KOPT-K1 (cell line): ENCODE measurements around the gene CRY2.

Experiments used
- H3K27ac ChIP-seq: fragments of 200-600 bp; sonication (generic); 2 replicates; pipeline ENCODE4 v1.5.1; 2016; ENCODE audit warnings: antibody characterized with exemption, mild to moderate bottlenecking, low read depth, low read length; ENCODE audit not compliant: poor library complexity, severe bottlenecking
- H3K36me3 ChIP-seq: fragments of 200-600 bp; sonication (generic); 2 replicates; pipeline ENCODE4 v1.5.1; 2017; ENCODE audit warnings: antibody characterized with exemption, mild to moderate bottlenecking, low read length, moderate library complexity; ENCODE audit not compliant: insufficient read depth
- H3K9me3 ChIP-seq: fragments of 200-600 bp; sonication (generic); 2 replicates; pipeline ENCODE4 v1.5.1; 2017; ENCODE audit warnings: antibody characterized with exemption, low read length, mild to moderate bottlenecking; ENCODE audit not compliant: insufficient read depth, poor library complexity, severe bottlenecking

Gene CRY2

GRCh38 chr11:45853332-45854219 is 6.3 kb downstream of the CRY2 start:
- Histone ChIP-seq H3K27ac (no peak overlapping the region), H3K9me3 (no peaks in the 10 kb centered on the region), H3K36me3 (peaks cover 33% of the 10 kb centered on the region)

DNA sequence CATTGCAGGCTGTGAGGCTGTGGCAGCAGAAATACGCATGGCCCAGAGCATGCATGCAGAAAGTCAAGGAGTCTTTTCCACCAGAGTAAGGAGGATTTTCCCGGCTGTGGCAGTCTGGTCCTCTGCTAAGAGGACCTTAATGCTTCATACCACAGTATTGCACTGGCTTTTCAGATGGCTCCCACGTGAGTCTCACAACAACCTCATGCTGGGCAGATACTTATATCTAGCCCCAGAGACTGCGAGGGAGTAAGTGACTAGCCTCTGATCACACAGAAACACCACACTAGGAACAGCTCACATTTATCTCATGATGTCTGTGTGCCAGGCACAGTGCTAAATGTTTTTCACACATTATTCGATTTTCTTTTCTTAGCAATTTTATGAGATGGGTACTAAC is 8.0 kb downstream of the CRY2 start:
- Histone ChIP-seq H3K27ac (no peak overlapping the region), H3K36me3 (peaks cover 51% of the 10 kb centered on the region), H3K9me3 (no peaks in the 10 kb centered on the region)

GRCh38 chr11:45856044-45856468 is 8.8 kb downstream of the CRY2 start:
- Histone ChIP-seq H3K9me3 (no peaks in the 10 kb centered on the region), H3K36me3 (peaks cover 58% of the 10 kb centered on the region), H3K27ac (no peak overlapping the region)

DNA sequence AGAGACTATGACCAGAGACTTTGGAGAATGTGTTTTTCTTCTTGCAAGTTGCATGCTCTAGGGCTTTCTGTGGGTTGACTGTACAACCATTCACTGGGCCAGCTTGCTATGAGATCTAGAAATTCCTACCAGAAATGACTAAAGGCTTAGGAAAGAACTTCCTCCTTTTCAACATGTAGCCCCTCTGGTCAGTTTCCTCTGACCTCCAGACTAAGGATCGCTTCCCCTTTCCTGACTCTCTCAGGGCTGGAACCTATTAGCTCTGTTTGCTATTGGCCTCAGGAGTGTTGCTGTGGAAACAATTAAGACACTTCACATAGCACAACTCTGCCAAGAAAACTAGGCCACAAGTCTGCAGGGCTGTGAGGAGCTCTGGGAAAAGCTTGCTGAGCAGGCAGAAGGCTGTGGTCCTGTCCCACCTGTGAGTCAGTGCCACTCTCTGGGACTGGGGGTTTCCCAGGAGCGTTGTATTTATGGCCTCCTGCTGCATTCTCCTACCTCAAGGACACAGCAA is 10.7 kb downstream of the CRY2 start:
- Histone ChIP-seq H3K27ac (no peak overlapping the region), H3K9me3 (no peaks in the 10 kb centered on the region), H3K36me3 (peaks cover 78% of the 10 kb centered on the region)

DNA sequence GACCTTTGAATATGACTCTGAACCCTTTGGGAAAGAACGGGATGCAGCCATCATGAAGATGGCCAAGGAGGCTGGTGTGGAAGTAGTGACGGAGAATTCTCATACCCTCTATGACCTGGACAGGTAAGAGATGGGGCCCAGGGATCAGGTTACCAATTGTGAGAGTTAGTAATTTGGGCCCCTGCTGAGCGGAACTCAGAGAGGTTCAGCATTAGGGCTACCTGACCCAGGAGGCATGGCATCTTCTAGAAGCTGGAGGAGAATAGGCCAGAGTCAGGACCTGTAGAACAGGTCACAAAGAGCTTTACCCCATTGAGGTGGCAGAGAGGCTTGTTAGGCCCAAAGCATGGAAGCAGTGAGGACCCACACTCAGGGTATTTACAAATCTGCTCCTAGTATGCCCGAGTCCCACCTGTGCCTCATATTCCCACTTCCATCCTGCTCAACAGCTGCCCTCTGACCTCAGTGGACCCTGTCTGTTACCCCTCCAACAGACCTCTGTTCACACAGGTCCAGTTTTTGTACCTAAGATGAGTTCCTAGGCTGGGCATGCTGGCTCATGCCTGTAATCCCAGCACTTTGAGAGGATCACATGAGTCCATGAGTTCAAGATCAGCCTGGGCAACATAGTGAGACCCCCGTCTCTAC is 11.6 kb downstream of the CRY2 start:
- no peak overlapping the region for H3K27ac ChIP-seq
- H3K36me3 ChIP-seq, result peaks cover 86% of the 10 kb centered on the region
- H3K9me3 ChIP-seq, result no peaks in the 10 kb centered on the region

GRCh38 chr11:45859661-45860140 is 12.4 kb downstream of the CRY2 start:
- no peak overlapping the region for H3K27ac ChIP-seq
- peaks cover 95% of the 10 kb centered on the region for H3K36me3 ChIP-seq
- no peaks in the 10 kb centered on the region for H3K9me3 ChIP-seq

DNA sequence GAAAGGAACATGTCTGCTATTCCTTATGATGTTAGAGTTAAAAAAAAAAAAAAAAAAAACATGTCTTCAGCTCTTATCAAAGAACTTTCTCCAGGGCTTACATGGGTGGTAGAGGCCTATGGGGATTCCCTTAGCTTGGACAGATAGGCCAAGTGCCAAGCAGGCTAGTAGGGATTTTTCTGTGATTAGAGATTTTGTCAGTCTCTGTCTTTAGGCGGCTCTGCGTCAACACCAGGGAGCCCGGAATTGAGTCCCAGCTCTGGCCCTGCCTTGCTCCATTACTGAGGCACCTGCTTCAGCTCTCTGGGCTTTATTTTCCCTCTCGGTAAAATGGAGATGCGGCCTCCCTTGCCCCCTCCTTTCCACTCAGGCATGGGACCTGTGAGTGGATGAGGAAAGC is 13.1 kb downstream of the CRY2 start:
- Histone ChIP-seq H3K27ac (no peak overlapping the region), H3K9me3 (no peaks in the 10 kb centered on the region), H3K36me3 (peaks cover 100% of the 10 kb centered on the region)

DNA sequence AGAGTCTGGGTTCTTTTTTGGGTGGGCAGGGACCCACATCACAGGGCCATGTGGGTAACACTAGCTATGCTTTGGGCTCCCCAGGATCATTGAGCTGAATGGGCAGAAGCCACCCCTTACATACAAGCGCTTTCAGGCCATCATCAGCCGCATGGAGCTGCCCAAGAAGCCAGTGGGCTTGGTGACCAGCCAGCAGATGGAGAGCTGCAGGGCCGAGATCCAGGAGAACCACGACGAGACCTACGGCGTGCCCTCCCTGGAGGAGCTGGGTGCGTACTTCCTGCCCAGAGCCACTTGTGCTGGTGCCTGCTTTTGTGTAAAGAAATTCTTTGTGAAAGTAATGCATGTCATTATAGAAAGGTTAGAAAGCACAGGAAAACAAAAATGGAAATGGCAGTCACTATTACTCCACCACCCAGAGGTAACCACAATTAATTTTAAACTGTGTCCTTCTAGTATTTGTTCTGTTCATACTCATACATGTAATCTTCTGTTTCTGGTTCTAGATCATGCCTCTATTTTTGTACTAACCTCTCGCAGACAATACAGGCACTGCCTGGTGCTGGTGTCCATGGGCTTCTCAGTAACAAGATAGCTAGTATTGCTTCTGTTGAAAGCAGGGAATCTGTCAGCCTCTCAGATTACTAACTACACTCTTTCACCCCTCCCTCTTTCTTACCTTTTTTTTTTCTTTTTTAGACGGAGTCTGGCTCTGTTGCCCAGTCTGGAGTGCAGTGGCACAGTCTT is 13.7 kb downstream of the CRY2 start:
- Histone ChIP-seq H3K36me3 (peaks cover 100% of the 10 kb centered on the region), H3K27ac (no peak overlapping the region), H3K9me3 (no peaks in the 10 kb centered on the region)

- Histone ChIP-seq H3K36me3 (peaks cover 99% of the 10 kb centered on the region), H3K9me3 (no peaks in the 10 kb centered on the region), H3K27ac (no peak overlapping the region)
Observed at GRCh38 chr11:45864041-45864440, 16.8 kb downstream of the CRY2 start.

DNA sequence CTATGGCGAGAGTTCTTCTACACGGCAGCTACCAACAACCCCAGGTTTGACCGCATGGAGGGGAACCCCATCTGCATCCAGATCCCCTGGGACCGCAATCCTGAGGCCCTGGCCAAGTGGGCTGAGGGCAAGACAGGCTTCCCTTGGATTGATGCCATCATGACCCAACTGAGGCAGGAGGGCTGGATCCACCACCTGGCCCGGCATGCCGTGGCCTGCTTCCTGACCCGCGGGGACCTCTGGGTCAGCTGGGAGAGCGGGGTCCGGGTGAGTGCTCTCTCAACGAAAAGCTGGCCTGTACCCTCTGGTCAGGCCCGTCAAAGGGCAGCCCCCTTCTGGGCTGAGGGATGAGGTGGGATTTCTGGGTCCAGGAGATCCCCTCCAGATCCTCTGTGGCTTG is 22.3 kb downstream of the CRY2 start:
- peaks cover 95% of the 10 kb centered on the region for H3K36me3 ChIP-seq
- no peak overlapping the region for H3K27ac ChIP-seq
- no peaks in the 10 kb centered on the region for H3K9me3 ChIP-seq

DNA sequence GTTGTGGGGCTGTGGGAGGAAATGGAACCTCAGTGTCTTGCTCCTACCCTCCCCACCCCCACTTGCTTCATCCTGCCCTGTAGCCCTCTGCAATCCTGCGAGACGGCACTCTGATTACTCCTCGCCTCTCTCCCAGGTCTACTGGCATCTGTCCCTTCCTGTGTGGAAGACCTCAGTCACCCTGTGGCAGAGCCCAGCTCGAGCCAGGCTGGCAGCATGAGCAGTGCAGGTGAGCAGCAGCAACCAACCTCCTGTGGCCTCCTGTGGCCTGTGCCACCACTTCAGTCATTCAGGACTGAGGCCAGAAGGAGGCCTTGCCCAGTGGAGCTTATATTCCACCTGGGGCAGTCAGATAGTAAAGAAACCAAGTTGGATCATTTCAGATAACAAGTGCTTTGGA is 23.4 kb downstream of the CRY2 start:
- Histone ChIP-seq H3K9me3 (no peaks in the 10 kb centered on the region), H3K27ac (no peak overlapping the region), H3K36me3 (peaks cover 93% of the 10 kb centered on the region)

- Histone ChIP-seq H3K9me3 (no peaks in the 10 kb centered on the region), H3K36me3 (peaks cover 94% of the 10 kb centered on the region), H3K27ac (peak overlapping the region; percentile 24)
Observed at GRCh38 chr11:45871638-45872037, 24.4 kb downstream of the CRY2 start.

DNA sequence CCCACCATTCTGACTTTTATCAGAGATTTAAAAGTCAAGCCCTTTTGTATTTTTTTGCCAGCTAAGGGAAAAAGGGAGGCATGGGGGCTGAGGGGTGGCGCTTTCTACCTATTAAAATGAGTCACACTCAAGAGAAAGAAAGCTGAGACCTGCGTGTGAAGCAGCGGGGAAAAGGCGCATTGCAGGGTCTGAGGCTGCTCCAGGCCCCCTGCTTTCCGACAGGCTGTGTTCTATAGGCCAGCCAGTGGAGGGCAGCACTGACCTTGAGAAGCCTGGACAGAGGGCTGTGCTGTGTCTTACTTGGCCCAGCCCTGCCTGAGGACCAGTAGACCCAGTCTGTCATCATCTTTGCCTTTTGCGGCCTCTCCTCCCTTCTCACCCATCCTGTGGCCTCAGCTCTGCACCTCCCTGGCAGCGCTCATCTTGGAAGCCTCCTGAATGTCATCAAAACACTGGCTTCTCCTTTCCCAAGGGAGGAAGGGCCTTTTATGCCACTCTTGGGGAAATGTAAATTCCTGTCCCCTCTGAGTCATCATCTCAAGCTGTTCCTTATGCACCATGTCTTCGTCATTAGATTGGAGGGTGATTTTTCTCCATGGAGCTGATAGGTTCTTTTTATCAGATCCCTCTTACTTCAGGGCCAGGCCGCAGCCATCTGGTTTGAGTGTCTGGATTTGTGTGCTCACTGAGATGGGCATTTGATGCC is 25.5 kb downstream of the CRY2 start:
- no peaks in the 10 kb centered on the region for H3K9me3 ChIP-seq
- peaks cover 94% of the 10 kb centered on the region for H3K36me3 ChIP-seq
- no peak overlapping the region for H3K27ac ChIP-seq

- no peak overlapping the region for H3K27ac ChIP-seq
- peaks cover 87% of the 10 kb centered on the region for H3K36me3 ChIP-seq
Observed at GRCh38 chr11:45876401-45876800, 29.1 kb downstream of the CRY2 start.

More at GRCh38 chr11:45876401-45876800, 29.1 kb downstream of the CRY2 start:
- no peaks in the 10 kb centered on the region for H3K9me3 ChIP-seq
